Type B pancreatic cell (in vitro differentiated cells): ENCODE results near the gene EMD. TPM values are rescaled to one million over a fixed set of nuclear protein-coding genes. Genes with fewer than 3 reads are reported as not detected.

Source experiments
- DNase-seq: peaks from one replicate; pipeline ENCODE4 v3.0.0; 2021; ENCODE audit warnings: mixed read lengths; ENCODE audit not compliant: unreplicated experiment; ENCODE audit errors: extremely low spot score
- H3K27ac Mint-ChIP-seq: 2 replicates; pipeline ENCODE4 v1.8.0; 2021; ENCODE audit warnings: mild to moderate bottlenecking, mixed read lengths
- H3K27me3 Mint-ChIP-seq: 2 replicates; pipeline ENCODE4 v1.8.0; 2021; ENCODE audit warnings: mixed read lengths
- H3K36me3 Mint-ChIP-seq: 2 replicates; pipeline ENCODE4 v1.8.0; 2021; ENCODE audit warnings: mixed read lengths
- H3K4me1 Mint-ChIP-seq: one replicate; pipeline ENCODE4 v1.8.0; 2021; ENCODE audit warnings: mixed read lengths; ENCODE audit not compliant: unreplicated experiment
- H3K4me3 Mint-ChIP-seq: 2 replicates; pipeline ENCODE4 v1.8.0; 2021; ENCODE audit warnings: mild to moderate bottlenecking, mixed read lengths
- H3K9me3 Mint-ChIP-seq: 2 replicates; pipeline ENCODE4 v1.8.0; 2021; ENCODE audit warnings: mixed read lengths
- total RNA-seq: library from RNA; stranded (reverse); gene quantifications from 2 replicates; pipeline ENCODE4 v1.2.1, GENCODE V29; 2021; ENCODE audit warnings: low replicate concordance
- TF ChIP-seq, protein P1 (sequence below): fragments of 200-600 bp; sonication (generic); conservative IDR thresholded peaks from 2 replicates; pipeline ENCODE4 v1.5.0; 2021; ENCODE audit warnings: antibody characterized with exemption, mild to moderate bottlenecking

EMD gene
- total RNA-seq, 1 donor from 2014 or later: 56.7 TPM

DNA sequence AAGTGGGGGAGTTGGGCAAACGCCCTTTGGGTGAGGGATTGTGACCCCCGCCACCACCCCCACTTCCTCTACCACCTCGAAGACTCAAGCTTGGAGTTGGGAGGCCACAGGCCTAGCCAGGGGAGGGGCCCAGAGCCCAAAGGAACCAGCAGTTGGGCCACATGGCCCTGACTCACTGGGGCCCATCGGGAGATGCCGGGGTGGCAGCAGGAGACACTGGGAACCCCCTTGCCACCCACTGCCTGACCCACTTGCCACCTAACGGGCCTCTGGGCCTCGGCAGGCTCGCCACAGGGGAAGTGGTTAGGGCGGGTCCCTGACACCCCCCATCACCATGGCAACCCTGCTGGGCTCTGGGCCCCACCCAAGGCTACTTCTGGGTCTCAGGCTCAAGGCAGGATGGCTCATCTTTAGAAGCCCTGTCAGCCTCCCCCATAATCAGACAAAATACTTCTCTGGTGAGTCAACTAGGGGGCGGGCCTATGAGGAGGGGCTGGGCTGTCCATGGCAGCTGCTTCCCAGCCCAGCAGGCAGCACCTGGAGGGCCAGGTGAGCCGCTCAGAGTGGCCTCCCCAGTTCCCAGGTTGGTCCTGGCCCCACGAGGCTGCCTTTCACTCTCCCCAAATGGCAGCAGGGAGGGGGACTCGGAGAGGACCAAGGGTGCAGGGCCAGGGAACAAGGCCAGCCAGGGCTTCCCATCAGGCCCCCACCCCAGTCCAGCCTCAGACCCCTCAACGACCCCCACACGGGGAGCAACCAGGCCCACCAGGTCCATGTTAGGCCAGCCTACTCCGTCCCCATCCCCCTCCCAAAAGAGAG is 10.3 kb upstream of the EMD start:
- Mint-ChIP-seq H3K27me3 (no peaks in the 10 kb centered on the region), H3K36me3 (no peaks in the 10 kb centered on the region), H3K4me1 (no peaks in the 10 kb centered on the region), H3K27ac (peak overlapping the region; percentile 71), H3K9me3 (no peaks in the 10 kb centered on the region), H3K4me3 (peak overlapping the region; percentile 68)
- DNase-seq: no peak
- TF ChIP-seq, protein P1, sequence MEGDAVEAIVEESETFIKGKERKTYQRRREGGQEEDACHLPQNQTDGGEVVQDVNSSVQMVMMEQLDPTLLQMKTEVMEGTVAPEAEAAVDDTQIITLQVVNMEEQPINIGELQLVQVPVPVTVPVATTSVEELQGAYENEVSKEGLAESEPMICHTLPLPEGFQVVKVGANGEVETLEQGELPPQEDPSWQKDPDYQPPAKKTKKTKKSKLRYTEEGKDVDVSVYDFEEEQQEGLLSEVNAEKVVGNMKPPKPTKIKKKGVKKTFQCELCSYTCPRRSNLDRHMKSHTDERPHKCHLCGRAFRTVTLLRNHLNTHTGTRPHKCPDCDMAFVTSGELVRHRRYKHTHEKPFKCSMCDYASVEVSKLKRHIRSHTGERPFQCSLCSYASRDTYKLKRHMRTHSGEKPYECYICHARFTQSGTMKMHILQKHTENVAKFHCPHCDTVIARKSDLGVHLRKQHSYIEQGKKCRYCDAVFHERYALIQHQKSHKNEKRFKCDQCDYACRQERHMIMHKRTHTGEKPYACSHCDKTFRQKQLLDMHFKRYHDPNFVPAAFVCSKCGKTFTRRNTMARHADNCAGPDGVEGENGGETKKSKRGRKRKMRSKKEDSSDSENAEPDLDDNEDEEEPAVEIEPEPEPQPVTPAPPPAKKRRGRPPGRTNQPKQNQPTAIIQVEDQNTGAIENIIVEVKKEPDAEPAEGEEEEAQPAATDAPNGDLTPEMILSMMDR: no peak

DNA sequence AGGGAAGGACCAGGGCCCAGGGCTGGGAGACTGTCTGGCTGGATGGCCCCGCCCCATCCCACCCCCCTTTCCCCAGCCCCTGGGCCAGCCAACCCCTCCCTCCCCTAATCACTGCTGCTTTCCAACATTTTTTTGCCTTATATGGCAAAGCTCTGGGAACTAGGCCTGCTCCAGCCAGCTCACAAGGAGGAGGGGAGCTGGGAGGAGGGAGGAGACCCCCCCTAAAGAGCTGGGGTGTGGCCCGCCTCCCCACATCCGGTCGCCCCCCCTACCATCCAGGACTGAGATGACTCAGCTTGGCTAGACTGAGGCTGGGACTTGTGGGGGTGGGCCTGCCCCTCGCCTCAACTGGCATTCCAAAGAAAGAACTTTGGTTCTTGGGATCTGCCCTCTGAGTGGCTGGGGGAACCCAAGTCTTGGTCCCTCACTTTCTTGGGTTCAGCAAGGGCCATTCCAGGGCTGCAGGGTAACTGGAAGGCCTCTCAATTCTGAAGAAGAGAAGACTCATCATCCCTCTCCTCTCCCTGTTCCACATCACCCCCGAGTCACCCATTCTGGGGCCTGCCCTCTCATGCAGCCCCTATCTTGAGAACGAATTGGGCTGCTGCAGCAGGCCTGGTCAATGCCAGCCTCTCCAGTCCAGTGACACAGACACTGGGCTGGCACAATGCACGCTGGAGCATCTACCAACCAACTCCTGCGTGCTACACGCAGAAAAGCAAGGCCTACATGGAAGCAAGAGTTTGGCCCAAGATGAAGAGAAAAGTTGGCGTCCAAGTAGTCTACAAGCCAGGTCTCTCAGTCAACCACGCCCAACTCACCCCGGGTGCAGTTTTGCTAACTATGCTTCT is 9.4 kb upstream of the EMD start:
- H3K9me3 Mint-ChIP-seq: no peaks in the 10 kb centered on the region
- peak overlapping the region; percentile 96 for H3K27ac Mint-ChIP-seq
- no peaks in the 10 kb centered on the region for H3K4me1 Mint-ChIP-seq
- H3K4me3 Mint-ChIP-seq: peak overlapping the region; percentile 94
- no peaks in the 10 kb centered on the region for H3K27me3 Mint-ChIP-seq
- no peaks in the 10 kb centered on the region for H3K36me3 Mint-ChIP-seq
- TF ChIP-seq, protein P1: no peak
- DNase-seq: no peak

DNA sequence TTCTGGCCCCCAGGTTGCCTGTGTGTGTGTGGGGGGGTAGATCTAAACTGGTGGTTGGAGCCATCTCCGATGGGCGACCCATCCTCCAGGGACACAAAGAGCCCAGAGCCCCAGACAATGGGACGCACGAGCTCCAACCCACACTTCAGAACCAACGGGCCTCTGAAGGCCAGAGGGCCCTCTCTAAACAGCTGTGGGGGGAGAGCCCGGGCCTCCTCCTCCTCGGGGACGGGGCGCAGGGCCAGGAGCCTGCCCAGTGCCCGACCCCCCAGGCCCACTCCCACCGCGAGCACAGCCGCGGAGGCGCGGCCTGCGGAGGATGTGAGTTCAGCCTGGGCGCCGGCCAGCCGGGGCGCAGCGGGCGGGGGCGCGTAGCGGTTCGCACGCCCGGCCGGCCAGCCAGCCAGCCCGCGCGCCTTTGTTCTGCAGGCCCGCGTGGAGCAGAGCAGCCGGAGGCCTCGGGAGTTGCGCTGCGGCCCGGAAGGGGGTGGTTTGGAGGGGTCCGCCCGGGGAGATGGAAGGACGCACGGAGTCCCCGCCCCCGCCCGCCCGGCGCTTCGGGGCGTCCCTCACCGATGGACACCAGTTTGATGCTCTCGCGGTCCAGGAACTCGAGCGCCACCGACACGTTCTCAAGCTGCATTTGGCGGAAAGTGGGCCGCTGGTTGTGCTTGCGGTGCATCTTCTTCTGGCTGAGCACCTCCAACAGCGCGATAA is 8.6 kb upstream of the EMD start:
- Mint-ChIP-seq H3K4me3 (peak overlapping the region; percentile 94), H3K27ac (peak overlapping the region; percentile 96), H3K36me3 (no peaks in the 10 kb centered on the region), H3K4me1 (no peaks in the 10 kb centered on the region), H3K9me3 (no peaks in the 10 kb centered on the region), H3K27me3 (no peaks in the 10 kb centered on the region)
- TF ChIP-seq, protein P1: no peak
- DNase-seq: no peak

DNA sequence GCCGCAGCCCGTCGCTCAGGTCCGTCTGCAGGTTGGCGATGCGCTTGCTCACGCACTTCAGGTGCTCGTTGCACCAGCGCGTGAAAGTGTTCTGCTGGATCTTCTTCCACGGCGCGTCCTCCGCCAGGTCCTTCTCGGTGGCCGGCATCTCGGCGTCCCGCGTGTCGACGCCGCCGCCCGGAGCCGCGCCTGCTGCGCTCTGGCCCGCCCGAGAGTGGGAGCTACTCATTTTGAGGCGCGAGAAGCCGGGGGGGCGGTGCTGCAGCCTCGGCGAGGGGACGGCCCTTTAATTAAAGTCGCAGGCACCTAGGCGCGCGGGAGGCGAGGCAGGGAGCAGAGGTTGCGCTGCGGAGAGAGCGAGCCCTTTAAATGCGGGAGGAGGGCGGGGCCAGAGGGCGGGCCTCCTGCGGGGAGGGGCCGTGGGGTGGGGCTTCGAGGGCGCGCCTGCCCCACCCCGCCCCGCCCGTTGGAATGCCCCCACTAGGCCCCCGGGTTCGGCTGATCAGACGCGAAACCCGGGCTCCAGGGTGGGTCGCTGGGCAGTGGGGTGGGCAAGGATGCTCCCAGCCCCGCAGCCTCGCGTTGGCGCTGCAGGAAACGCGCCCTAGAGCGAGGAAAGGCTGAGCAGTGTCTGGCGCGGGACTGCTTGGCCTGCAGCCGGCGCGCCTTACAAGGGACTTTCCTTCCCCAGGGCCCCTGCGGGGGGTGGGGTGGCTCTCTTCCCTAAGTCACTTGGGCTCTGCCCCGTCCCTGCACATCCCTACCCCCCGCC is 7.9 kb upstream of the EMD start:
- Mint-ChIP-seq H3K4me3 (peak overlapping the region; percentile 84), H3K4me1 (no peaks in the 10 kb centered on the region), H3K27me3 (no peaks in the 10 kb centered on the region), H3K9me3 (no peaks in the 10 kb centered on the region), H3K27ac (peak overlapping the region; percentile 70), H3K36me3 (no peaks in the 10 kb centered on the region)
- peak; percentile 90 for DNase-seq
- TF ChIP-seq, protein P1: no peak

DNA sequence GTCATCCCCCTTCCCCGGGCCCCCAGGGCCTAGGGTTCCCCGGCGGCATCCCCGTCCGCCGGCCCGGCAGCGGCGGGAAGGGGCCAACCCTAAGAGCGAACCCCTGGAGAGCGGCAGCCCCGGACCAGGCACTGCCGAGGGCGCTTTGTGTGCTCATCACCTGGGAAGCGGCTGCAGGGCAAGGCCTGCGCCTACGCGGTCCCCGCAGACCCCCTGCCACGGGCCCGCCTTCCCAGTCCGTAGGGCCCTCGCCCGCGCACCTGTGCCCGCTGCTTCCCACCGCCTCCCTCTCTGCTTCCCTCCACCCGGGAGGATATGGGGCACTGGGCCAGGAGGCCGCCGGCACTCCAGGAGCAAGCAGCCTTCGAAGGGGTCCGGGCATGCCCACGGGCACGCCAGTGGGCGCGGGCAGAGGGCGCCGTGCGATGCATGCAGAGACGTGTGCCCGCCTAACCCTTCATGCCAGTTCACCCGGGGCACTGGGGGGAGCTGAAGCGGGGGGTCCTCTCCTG is 7.2 kb upstream of the EMD start:
- Mint-ChIP-seq H3K36me3 (no peaks in the 10 kb centered on the region), H3K27me3 (no peaks in the 10 kb centered on the region), H3K27ac (peak overlapping the region; percentile 95), H3K4me3 (no peak overlapping the region), H3K4me1 (no peaks in the 10 kb centered on the region), H3K9me3 (no peaks in the 10 kb centered on the region)
- no peak for DNase-seq
- TF ChIP-seq, protein P1: no peak
